ENCODE measurements around the gene PCED1B.
A peak's percentile ranks its signal among the peaks of the same experiment; 100 is the strongest.

Gene PCED1B

DNA sequence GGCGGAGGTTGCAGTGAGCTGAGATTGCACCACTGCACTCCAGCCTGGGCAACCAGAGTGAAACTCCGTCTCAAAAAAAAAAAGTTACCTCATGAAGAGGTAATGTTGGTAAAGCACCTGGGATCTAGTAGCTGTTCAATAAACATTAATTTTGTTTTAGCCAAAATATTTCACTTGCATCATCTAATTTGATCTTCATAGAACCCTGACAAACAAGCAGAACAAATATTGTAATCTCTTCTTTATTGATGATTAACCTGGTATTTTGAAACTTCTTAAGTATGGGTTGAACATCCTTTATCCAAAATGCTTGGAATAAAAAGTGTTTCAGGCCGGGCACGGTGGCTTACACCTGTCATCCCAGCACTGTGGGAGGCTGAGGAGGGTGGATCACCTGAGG is 149.4 kb downstream of the PCED1B start:
- Mint-ChIP-seq H3K36me3 (ENCODE audit: insufficient read depth) (peaks cover 60% of the 10 kb centered on the region), H3K27ac (ENCODE audit: low read depth) (peak overlapping the region; percentile 84), H3K4me3 (no peak overlapping the region), H3K27me3 (no peaks in the 10 kb centered on the region), H3K4me1 (peaks cover 50% of the 10 kb centered on the region), H3K9me3 (no peaks in the 10 kb centered on the region)
- DNase-seq (ENCODE audit: low spot score in 2 of 2) (no peak), ATAC-seq (replicated peaks; ENCODE audit: extremely low read depth, poor library complexity, severe bottlenecking) (no peak)

GRCh38 chr12:47231456-47231855 is 152.0 kb downstream of the PCED1B start:
- Mint-ChIP-seq H3K36me3 (ENCODE audit: insufficient read depth) (peaks cover 60% of the 10 kb centered on the region), H3K4me1 (peaks cover 49% of the 10 kb centered on the region), H3K4me3 (no peak overlapping the region), H3K9me3 (peaks cover 6% of the 10 kb centered on the region), H3K27ac (ENCODE audit: low read depth) (peak overlapping the region; percentile 84), H3K27me3 (no peaks in the 10 kb centered on the region)
- ATAC-seq (replicated peaks; ENCODE audit: extremely low read depth, poor library complexity, severe bottlenecking) (no peak), DNase-seq (ENCODE audit: low spot score in 2 of 2) (no peak)

GRCh38 chr12:47234576-47235141 is 155.2 kb downstream of the PCED1B start:
- Mint-ChIP-seq H3K4me1 (peaks cover 62% of the 10 kb centered on the region), H3K27ac (ENCODE audit: low read depth) (no peak overlapping the region), H3K36me3 (ENCODE audit: insufficient read depth) (peaks cover 54% of the 10 kb centered on the region), H3K27me3 (no peaks in the 10 kb centered on the region), H3K9me3 (peaks cover 7% of the 10 kb centered on the region), H3K4me3 (no peak overlapping the region)
- ATAC-seq (replicated peaks; ENCODE audit: extremely low read depth, poor library complexity, severe bottlenecking), result no peak
- no peak for DNase-seq (ENCODE audit: low spot score in 2 of 2)

DNA sequence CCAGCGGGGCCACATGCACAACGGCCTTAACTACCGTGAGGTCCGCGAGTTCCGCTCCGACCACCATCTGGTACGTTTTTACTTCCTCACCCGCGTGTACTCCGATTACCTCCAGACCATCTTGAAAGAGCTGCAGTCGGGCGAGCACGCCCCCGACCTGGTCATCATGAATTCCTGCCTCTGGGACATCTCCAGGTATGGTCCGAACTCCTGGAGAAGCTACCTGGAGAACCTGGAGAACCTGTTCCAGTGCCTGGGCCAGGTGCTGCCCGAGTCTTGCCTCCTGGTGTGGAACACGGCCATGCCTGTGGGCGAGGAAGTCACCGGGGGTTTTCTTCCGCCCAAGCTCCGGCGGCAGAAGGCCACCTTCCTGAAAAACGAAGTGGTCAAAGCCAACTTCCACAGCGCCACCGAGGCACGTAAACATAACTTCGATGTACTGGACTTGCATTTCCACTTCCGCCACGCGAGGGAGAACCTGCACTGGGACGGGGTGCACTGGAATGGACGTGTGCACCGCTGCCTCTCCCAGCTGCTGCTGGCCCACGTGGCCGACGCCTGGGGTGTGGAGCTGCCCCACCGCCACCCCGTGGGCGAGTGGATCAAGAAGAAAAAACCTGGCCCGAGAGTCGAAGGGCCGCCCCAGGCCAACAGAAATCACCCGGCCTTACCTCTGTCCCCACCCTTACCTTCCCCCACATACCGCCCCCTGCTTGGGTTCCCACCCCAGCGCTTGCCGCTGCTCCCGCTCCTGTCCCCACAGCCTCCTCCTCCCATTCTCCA is 156.0 kb downstream of the PCED1B start:
- peaks cover 7% of the 10 kb centered on the region for H3K9me3 Mint-ChIP-seq
- ATAC-seq (replicated peaks; ENCODE audit: extremely low read depth, poor library complexity, severe bottlenecking), result no peak
- H3K27ac Mint-ChIP-seq (ENCODE audit: low read depth), result peak overlapping the region; percentile 6
- H3K27me3 Mint-ChIP-seq, result no peaks in the 10 kb centered on the region
- peaks cover 64% of the 10 kb centered on the region for H3K4me1 Mint-ChIP-seq
- H3K4me3 Mint-ChIP-seq, result no peak overlapping the region
- DNase-seq (ENCODE audit: low spot score in 2 of 2), result no peak
- peaks cover 46% of the 10 kb centered on the region for H3K36me3 Mint-ChIP-seq (ENCODE audit: insufficient read depth)

DNA sequence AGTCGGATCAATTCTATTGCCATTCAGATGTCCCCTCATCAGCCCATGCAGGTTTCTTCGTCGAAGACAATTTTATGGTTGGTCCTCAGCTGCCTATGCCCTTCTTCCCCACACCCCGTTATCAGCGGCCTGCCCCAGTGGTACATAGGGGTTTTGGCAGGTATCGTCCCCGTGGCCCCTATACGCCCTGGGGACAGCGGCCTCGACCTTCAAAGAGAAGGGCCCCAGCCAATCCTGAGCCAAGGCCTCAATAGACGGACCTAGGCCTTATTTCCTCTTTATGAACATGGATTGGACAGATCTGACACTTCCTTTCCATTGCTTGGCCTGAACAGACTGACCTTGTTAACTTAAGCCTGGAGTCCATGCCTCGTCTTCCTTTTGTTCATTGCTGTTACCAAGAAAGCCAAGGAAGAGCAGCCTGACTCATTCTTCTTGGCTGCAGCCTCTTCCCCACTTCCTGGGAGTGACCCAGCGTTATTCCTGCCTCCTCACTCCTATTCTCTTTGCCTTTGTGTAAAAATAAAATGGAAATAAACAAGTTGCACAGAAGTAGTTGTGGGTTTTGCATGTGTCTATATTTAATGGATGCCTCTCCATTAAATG is 156.8 kb downstream of the PCED1B start:
- H3K27ac Mint-ChIP-seq (ENCODE audit: low read depth), result peak overlapping the region; percentile 6
- peaks cover 41% of the 10 kb centered on the region for H3K36me3 Mint-ChIP-seq (ENCODE audit: insufficient read depth)
- peaks cover 58% of the 10 kb centered on the region for H3K4me1 Mint-ChIP-seq

GRCh38 chr12:47237751-47238211 is 158.4 kb downstream of the PCED1B start:
- no peaks in the 10 kb centered on the region for H3K27me3 Mint-ChIP-seq
- peak overlapping the region; percentile 6 for H3K27ac Mint-ChIP-seq (ENCODE audit: low read depth)
- peaks cover 56% of the 10 kb centered on the region for H3K4me1 Mint-ChIP-seq
- ATAC-seq (replicated peaks; ENCODE audit: extremely low read depth, poor library complexity, severe bottlenecking) (no peak), DNase-seq (ENCODE audit: low spot score in 2 of 2) (no peak)
- H3K36me3 Mint-ChIP-seq (ENCODE audit: insufficient read depth), result peaks cover 35% of the 10 kb centered on the region
- peaks cover 7% of the 10 kb centered on the region for H3K9me3 Mint-ChIP-seq
- no peak overlapping the region for H3K4me3 Mint-ChIP-seq

More for the DNA sequence above, 156.8 kb downstream of the PCED1B start:
- Mint-ChIP-seq H3K9me3 (peaks cover 7% of the 10 kb centered on the region), H3K4me3 (no peak overlapping the region), H3K27me3 (no peaks in the 10 kb centered on the region)
- no peak for DNase-seq (ENCODE audit: low spot score in 2 of 2)
- no peak for ATAC-seq (replicated peaks; ENCODE audit: extremely low read depth, poor library complexity, severe bottlenecking)

GRCh38 chr12:47238669-47239114 is 159.3 kb downstream of the PCED1B start:
- Mint-ChIP-seq H3K27ac (ENCODE audit: low read depth) (peak overlapping the region; percentile 6), H3K4me1 (peaks cover 50% of the 10 kb centered on the region), H3K27me3 (no peaks in the 10 kb centered on the region), H3K9me3 (peaks cover 7% of the 10 kb centered on the region), H3K4me3 (no peak overlapping the region), H3K36me3 (ENCODE audit: insufficient read depth) (peaks cover 30% of the 10 kb centered on the region)
- ATAC-seq (replicated peaks; ENCODE audit: extremely low read depth, poor library complexity, severe bottlenecking) (no peak), DNase-seq (ENCODE audit: low spot score in 2 of 2) (no peak)

- Mint-ChIP-seq H3K27me3 (no peaks in the 10 kb centered on the region), H3K27ac (ENCODE audit: low read depth) (no peak overlapping the region), H3K4me3 (no peak overlapping the region), H3K4me1 (peaks cover 26% of the 10 kb centered on the region), H3K9me3 (no peaks in the 10 kb centered on the region), H3K36me3 (ENCODE audit: insufficient read depth) (peaks cover 8% of the 10 kb centered on the region)
- no peak for DNase-seq (ENCODE audit: low spot score in 2 of 2)
- ATAC-seq (replicated peaks; ENCODE audit: extremely low read depth, poor library complexity, severe bottlenecking), result no peak
Observed at GRCh38 chr12:47242426-47242825, 163.0 kb downstream of the PCED1B start.

DNA sequence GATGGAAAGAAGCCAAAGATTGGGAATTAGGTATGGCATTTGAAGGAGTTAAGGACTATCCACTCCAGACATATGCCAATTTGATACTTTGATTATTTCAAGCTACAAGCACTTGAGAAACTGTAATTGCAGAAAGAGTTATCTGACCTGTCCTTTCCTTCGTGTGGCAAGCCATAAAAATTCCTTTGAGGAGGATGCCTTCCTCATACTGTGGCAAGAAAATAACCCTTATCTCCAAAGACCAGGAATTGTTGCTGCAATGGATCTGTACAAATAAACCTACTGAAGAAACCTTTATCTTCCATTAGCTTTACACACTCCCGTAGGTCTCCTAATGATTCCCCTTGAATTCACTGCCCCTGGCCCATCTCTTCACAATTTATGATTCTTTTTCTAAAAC is 165.4 kb downstream of the PCED1B start:
- no peaks in the 10 kb centered on the region for H3K27me3 Mint-ChIP-seq
- H3K36me3 Mint-ChIP-seq (ENCODE audit: insufficient read depth), result peaks cover 13% of the 10 kb centered on the region
- H3K27ac Mint-ChIP-seq (ENCODE audit: low read depth), result no peak overlapping the region
- H3K4me1 Mint-ChIP-seq, result peaks cover 15% of the 10 kb centered on the region
- H3K9me3 Mint-ChIP-seq, result no peaks in the 10 kb centered on the region
- H3K4me3 Mint-ChIP-seq, result no peak overlapping the region
- DNase-seq (ENCODE audit: low spot score in 2 of 2) (no peak), ATAC-seq (replicated peaks; ENCODE audit: extremely low read depth, poor library complexity, severe bottlenecking) (no peak)

DNA sequence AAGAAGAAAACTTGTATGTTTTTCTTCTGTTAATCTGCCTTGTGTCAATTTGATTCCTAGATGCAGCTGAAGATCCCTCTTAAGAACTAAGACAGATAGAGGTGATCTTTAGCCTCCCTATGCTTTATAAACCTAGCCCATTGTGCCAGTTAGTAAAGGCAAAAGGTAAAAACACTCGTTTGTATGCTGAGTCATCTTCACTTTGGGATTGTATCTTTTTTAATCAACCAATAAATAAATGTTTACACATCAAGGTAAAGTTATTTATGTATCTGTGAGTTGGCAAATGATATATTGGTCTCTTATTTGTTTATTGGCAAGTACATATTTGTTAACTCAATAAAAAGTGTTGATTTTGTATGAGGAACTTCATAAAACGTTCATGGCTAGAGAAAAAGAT is 166.2 kb downstream of the PCED1B start:
- DNase-seq (ENCODE audit: low spot score in 2 of 2) (no peak), ATAC-seq (replicated peaks; ENCODE audit: extremely low read depth, poor library complexity, severe bottlenecking) (no peak)
- H3K36me3 Mint-ChIP-seq (ENCODE audit: insufficient read depth), result peaks cover 17% of the 10 kb centered on the region
- peaks cover 11% of the 10 kb centered on the region for H3K4me1 Mint-ChIP-seq
- H3K9me3 Mint-ChIP-seq, result no peaks in the 10 kb centered on the region
- no peak overlapping the region for H3K27ac Mint-ChIP-seq (ENCODE audit: low read depth)
- no peak overlapping the region for H3K4me3 Mint-ChIP-seq
- no peaks in the 10 kb centered on the region for H3K27me3 Mint-ChIP-seq

GRCh38 chr12:47247418-47247817 is 168.0 kb downstream of the PCED1B start:
- DNase-seq (ENCODE audit: low spot score in 2 of 2), result no peak
- ATAC-seq (replicated peaks; ENCODE audit: extremely low read depth, poor library complexity, severe bottlenecking), result no peak
- Mint-ChIP-seq H3K36me3 (ENCODE audit: insufficient read depth) (peaks cover 19% of the 10 kb centered on the region), H3K9me3 (no peaks in the 10 kb centered on the region), H3K27ac (ENCODE audit: low read depth) (no peak overlapping the region), H3K4me1 (peaks cover 8% of the 10 kb centered on the region), H3K4me3 (no peak overlapping the region), H3K27me3 (no peaks in the 10 kb centered on the region)

GRCh38 chr12:47249082-47249481 is 169.7 kb downstream of the PCED1B start:
- no peak for DNase-seq (ENCODE audit: low spot score in 2 of 2)
- no peaks in the 10 kb centered on the region for H3K27me3 Mint-ChIP-seq
- H3K36me3 Mint-ChIP-seq (ENCODE audit: insufficient read depth), result peaks cover 19% of the 10 kb centered on the region
- ATAC-seq (replicated peaks; ENCODE audit: extremely low read depth, poor library complexity, severe bottlenecking), result no peak
- peaks cover 12% of the 10 kb centered on the region for H3K9me3 Mint-ChIP-seq
- H3K27ac Mint-ChIP-seq (ENCODE audit: low read depth), result no peak overlapping the region
- H3K4me3 Mint-ChIP-seq, result no peak overlapping the region
- H3K4me1 Mint-ChIP-seq, result peaks cover 11% of the 10 kb centered on the region
